ENCODE results near the gene C1orf174. TPM values are rescaled to one million over a fixed set of nuclear protein-coding genes. Genes with fewer than 3 reads are reported as not detected.

The C1orf174 gene
- total RNA-seq, 1 donor from 2014 or later, result 25.8 TPM

DNA sequence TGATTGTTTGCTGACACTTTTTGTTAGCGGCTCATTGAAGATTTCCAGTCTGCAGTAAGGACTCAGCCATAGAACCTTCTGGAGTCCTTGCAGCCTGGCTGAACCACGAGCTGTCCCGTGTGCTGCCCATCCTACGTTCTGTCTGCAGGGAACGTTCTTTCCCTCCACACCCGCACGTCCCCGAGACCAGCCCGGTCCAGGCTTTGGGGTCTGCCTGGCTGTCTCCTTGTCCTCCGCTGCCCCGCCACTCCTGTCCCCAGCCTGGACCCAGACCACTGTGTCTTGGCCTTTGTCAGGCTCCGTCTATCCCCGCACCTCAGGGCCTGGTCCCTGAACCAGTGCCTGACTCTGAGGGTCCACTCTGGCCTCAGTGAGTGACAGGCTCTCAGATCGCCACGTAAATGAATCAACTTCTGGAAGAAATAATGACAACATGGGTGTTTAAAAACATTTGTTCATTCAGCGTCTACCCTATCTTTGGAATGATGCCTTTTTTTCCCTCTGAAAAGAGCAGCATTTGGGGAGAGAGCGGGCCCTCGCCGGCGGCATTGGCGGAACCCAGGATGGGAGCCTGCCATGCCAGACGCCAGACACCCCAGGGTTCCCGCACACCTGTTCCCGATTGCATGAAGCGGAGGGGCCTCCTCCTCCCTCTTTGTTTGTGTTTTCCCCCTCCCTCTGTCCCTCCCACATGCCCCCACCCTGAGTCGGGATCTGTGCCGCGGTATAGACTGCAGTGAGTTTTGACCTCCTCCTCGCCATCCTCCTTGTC lies 43.9 kb upstream of the C1orf174 start:
- TF ChIP-seq, protein P1, sequence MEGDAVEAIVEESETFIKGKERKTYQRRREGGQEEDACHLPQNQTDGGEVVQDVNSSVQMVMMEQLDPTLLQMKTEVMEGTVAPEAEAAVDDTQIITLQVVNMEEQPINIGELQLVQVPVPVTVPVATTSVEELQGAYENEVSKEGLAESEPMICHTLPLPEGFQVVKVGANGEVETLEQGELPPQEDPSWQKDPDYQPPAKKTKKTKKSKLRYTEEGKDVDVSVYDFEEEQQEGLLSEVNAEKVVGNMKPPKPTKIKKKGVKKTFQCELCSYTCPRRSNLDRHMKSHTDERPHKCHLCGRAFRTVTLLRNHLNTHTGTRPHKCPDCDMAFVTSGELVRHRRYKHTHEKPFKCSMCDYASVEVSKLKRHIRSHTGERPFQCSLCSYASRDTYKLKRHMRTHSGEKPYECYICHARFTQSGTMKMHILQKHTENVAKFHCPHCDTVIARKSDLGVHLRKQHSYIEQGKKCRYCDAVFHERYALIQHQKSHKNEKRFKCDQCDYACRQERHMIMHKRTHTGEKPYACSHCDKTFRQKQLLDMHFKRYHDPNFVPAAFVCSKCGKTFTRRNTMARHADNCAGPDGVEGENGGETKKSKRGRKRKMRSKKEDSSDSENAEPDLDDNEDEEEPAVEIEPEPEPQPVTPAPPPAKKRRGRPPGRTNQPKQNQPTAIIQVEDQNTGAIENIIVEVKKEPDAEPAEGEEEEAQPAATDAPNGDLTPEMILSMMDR (IDR thresholded peaks at IDR 0.05; ENCODE audit: unreplicated experiment), result no peak
- Mint-ChIP-seq H3K9me3 (peaks cover 1% of the 10 kb centered on the region), H3K4me3 (no peak overlapping the region), H3K4me1 (no peaks in the 10 kb centered on the region), H3K27me3 (ENCODE audit: low read depth) (peaks cover 18% of the 10 kb centered on the region), H3K36me3 (no peaks in the 10 kb centered on the region), H3K27ac (no peak overlapping the region)
- DNase-seq (ENCODE audit: low spot score in 2 of 2, unreplicated experiment in 2 of 2), result no peak

DNA sequence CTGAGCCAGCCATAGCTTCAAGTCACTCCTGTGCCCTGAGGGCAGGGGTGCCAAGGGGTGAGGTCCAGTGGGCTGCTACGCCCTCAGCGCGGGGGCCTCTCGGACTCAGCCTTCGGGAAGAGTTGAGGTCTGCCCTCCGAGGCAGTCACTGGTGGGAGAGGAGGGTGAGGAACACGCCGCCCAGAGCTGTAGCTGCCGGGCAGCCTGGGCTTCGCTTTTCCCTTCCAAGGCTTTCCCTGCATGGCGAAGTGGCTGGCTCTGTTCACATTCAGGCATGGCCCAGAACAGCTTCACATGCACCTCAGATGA lies 43.0 kb upstream of the C1orf174 start:
- H3K36me3 Mint-ChIP-seq, result no peaks in the 10 kb centered on the region
- peaks cover 20% of the 10 kb centered on the region for H3K27me3 Mint-ChIP-seq (ENCODE audit: low read depth)
- TF ChIP-seq, protein P1 (IDR thresholded peaks at IDR 0.05; ENCODE audit: unreplicated experiment), result no peak
- DNase-seq (ENCODE audit: low spot score in 2 of 2, unreplicated experiment in 2 of 2), result no peak
- H3K27ac Mint-ChIP-seq, result no peak overlapping the region
- H3K9me3 Mint-ChIP-seq, result peaks cover 4% of the 10 kb centered on the region
- no peaks in the 10 kb centered on the region for H3K4me1 Mint-ChIP-seq
- H3K4me3 Mint-ChIP-seq, result no peak overlapping the region

DNA sequence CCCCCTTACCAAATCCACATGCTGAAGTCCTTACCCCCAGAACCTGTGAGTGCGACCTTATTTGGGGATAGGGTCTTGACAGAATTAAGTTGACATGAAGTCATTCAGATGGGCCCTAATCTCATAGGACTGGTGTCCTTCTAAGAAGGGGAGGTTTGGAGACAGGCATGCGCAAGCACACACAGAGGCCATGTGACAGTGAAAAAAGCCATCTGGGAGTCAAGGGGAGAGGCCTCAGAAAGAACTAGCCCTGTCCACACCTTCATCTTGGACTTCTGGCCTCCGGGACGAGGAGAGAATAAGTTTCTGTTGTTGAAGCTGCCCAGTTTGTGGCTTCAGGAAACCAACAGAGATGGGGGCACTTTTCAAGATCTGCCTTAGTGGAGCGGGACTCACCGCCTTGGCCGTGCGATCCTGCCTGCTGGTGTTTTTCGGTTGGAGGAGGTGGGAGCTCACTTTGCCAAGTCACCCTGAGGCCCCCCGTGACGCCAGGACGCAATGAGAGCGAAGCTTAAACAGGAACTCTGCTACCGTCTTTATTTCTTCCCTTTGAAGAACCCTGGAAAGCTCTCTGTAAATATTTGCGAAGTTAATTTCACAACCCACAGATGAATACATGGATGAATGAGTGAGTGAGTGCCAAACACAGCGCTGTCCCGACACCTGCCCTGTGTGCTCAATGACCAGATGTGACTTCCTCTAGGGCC lies 42.5 kb upstream of the C1orf174 start:
- H3K27ac Mint-ChIP-seq, result no peak overlapping the region
- H3K9me3 Mint-ChIP-seq, result peaks cover 4% of the 10 kb centered on the region
- no peaks in the 10 kb centered on the region for H3K36me3 Mint-ChIP-seq
- no peak overlapping the region for H3K4me3 Mint-ChIP-seq
- DNase-seq (ENCODE audit: low spot score in 2 of 2, unreplicated experiment in 2 of 2), result no peak
- TF ChIP-seq, protein P1 (IDR thresholded peaks at IDR 0.05; ENCODE audit: unreplicated experiment), result no peak
- no peaks in the 10 kb centered on the region for H3K4me1 Mint-ChIP-seq
- H3K27me3 Mint-ChIP-seq (ENCODE audit: low read depth), result peaks cover 20% of the 10 kb centered on the region

DNA sequence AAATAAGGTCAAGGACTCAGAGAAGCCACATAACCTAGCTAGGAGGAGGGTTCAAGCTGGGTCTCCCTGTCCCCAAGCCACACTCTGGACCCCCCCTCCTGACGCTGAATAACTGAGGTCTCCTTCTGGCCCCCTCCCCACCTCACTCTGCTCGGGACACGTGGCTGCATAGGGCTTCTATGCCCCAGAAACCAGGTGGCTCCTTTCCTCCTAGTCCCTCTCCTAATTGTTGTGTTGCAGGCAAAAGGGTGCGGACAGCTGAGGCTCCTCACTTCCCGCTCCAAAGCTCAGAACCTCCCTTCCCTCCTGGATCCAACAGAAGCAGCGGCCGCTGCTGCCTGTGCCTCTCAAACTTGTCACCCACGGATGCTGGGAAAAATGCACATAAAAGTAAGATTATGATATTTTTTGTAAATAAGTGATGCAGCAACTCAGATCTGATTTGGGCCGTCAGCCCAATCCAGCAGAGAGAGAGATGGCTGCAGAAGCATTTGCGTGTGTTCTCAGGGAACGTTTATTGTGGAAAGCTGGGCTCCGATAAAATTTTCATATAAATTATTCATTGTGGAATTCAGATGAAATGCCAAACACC lies 40.8 kb upstream of the C1orf174 start:
- Mint-ChIP-seq H3K27me3 (ENCODE audit: low read depth) (peaks cover 17% of the 10 kb centered on the region), H3K9me3 (peaks cover 9% of the 10 kb centered on the region), H3K36me3 (no peaks in the 10 kb centered on the region), H3K4me3 (no peak overlapping the region), H3K4me1 (no peaks in the 10 kb centered on the region), H3K27ac (no peak overlapping the region)
- TF ChIP-seq, protein P1 (IDR thresholded peaks at IDR 0.05; ENCODE audit: unreplicated experiment), result no peak
- DNase-seq (ENCODE audit: low spot score in 2 of 2, unreplicated experiment in 2 of 2), result no peak

DNA sequence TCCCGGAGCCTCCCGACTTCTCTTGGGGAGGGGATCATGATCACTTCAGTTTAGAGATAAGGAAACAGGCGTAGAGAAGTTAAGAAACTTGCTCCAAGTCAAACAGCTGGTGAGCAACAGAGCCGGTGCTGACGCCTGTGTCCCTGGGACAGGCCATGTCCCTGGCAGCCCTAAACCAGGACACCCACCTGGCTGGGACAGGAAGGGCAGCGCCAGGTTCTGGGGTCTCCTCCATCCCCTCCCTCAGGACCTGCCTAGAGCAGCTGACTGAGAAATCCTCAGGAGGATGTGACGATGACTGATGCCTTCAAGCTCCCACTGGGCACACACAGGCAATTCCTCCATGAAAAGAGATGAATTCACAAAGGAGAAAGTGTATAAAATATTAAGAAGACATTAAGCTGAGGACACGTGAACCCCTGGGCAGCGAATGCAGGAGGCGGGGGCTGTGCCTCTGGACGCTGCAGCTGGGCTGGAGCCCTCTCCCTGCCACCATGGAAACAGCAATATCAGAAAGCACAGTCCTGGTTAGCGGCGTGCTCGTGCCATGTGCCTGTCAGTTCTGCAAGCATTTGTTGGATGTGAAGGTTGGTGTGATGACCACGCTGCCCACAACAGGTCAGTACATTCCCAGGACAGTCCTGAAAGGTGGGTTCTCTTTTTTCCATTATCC lies 40.1 kb upstream of the C1orf174 start:
- Mint-ChIP-seq H3K4me3 (no peak overlapping the region), H3K9me3 (peaks cover 9% of the 10 kb centered on the region), H3K4me1 (no peaks in the 10 kb centered on the region), H3K27me3 (ENCODE audit: low read depth) (peaks cover 14% of the 10 kb centered on the region), H3K36me3 (no peaks in the 10 kb centered on the region), H3K27ac (no peak overlapping the region)
- TF ChIP-seq, protein P1 (IDR thresholded peaks at IDR 0.05; ENCODE audit: unreplicated experiment), result no peak
- no peak for DNase-seq (ENCODE audit: low spot score in 2 of 2, unreplicated experiment in 2 of 2)
